Neuronal stem cell (in vitro differentiated cells): ENCODE results near the gene SLC9A1.

Experiments
- DNase-seq: peaks from one replicate; pipeline ENCODE4 v3.0.0-alpha.2; 2013; ENCODE audit warnings: low spot score
- H2AFZ ChIP-seq: one replicate; pipeline ENCODE4 v1.6.1; 2013; ENCODE audit warnings: mild to moderate bottlenecking, low read length, inconsistent platforms
- H2AK5ac ChIP-seq: 2 replicates; pipeline ENCODE4 v1.6.1; 2013; ENCODE audit warnings: low read depth, mild to moderate bottlenecking, inconsistent platforms, low read length, moderate library complexity, mixed read lengths
- H2BK120ac ChIP-seq: 2 replicates; pipeline ENCODE4 v1.6.1; 2013; ENCODE audit warnings: low read depth, mild to moderate bottlenecking, inconsistent platforms, low read length, moderate library complexity, mixed read lengths
- H2BK12ac ChIP-seq: one replicate; pipeline ENCODE4 v1.6.1; 2013; ENCODE audit warnings: low read length, inconsistent platforms
- H2BK15ac ChIP-seq: 2 replicates; pipeline ENCODE4 v1.6.1; 2013; ENCODE audit warnings: mild to moderate bottlenecking, low read length, inconsistent platforms, mixed read lengths
- H2BK5ac ChIP-seq: one replicate; pipeline ENCODE4 v1.6.1; 2013; ENCODE audit warnings: inconsistent platforms, mild to moderate bottlenecking, low read length, moderate library complexity
- H3K14ac ChIP-seq: one replicate; pipeline ENCODE4 v1.6.1; 2013; ENCODE audit warnings: low read length, inconsistent platforms
- H3K18ac ChIP-seq: 2 replicates; pipeline ENCODE4 v1.6.1; 2013; ENCODE audit warnings: low read length, inconsistent platforms
- H3K23ac ChIP-seq: 2 replicates; pipeline ENCODE4 v1.6.1; 2013; ENCODE audit warnings: low read depth, mild to moderate bottlenecking, mixed read lengths, low read length, inconsistent platforms; ENCODE audit not compliant: poor library complexity
- H3K27ac ChIP-seq: replicated peaks from 3 replicates; pipeline ENCODE4 v1.5.1; 2013; ENCODE audit warnings: low read length, inconsistent platforms
- H3K27me3 ChIP-seq, 3 experiments: 2 replicates each; pipeline ENCODE4 v1.6.1; 2013; ENCODE audit warnings: low read length in 3 of 3, mild to moderate bottlenecking in 2 of 3, inconsistent platforms in 1 of 3, low read depth in 1 of 3, mixed read lengths in 1 of 3, moderate library complexity in 1 of 3; ENCODE audit not compliant: control insufficient read depth in 3 of 3, insufficient read depth in 3 of 3
- H3K36me3 ChIP-seq, 2 donors: replicated peaks in 1 of 2; 2 replicates each; pipeline ENCODE4 v1.6.1; 2013; ENCODE audit warnings: low read length in 2 of 2; ENCODE audit not compliant: control insufficient read depth in 2 of 2, insufficient read depth in 2 of 2
- H3K4ac ChIP-seq: 2 replicates; pipeline ENCODE4 v1.6.1; 2013; ENCODE audit warnings: inconsistent platforms, mild to moderate bottlenecking, low read length, moderate library complexity
- H3K4me1 ChIP-seq, 2 donors: 1 replicate in 1 of 2; 2 replicates in 1 of 2; pipeline ENCODE4 v1.6.1; 2013; ENCODE audit warnings: low read length in 2 of 2, low read depth in 1 of 2; ENCODE audit not compliant: control insufficient read depth in 2 of 2, insufficient read depth in 1 of 2
- H3K4me2 ChIP-seq: one replicate; pipeline ENCODE4 v1.6.1; 2013; ENCODE audit warnings: mild to moderate bottlenecking, low read length, inconsistent platforms; ENCODE audit not compliant: insufficient read depth, poor library complexity, severe bottlenecking
- H3K4me3 ChIP-seq, 2 donors: 2 replicates each; pipeline ENCODE4 v1.5.1; 2013; ENCODE audit warnings: low read length in 2 of 2, mild to moderate bottlenecking in 2 of 2, inconsistent platforms in 1 of 2, moderate library complexity in 1 of 2
- H3K79me1 ChIP-seq: one replicate; pipeline ENCODE4 v1.6.1; 2013; ENCODE audit warnings: low read depth, mild to moderate bottlenecking, inconsistent platforms, low read length, moderate library complexity
- H3K9ac ChIP-seq: one replicate; pipeline ENCODE4 v1.6.1; 2013; ENCODE audit warnings: mild to moderate bottlenecking, low read depth, low read length, inconsistent platforms; ENCODE audit not compliant: poor library complexity
- H3K9me3 ChIP-seq, 2 donors: replicated peaks in 1 of 2; 2 replicates each; pipeline versions ENCODE3 to v1.6.1; 2013; ENCODE audit warnings: low read length in 2 of 2, mild to moderate bottlenecking in 2 of 2, inconsistent platforms in 1 of 2, low read depth in 1 of 2, mixed read lengths in 1 of 2, moderate library complexity in 1 of 2; ENCODE audit not compliant: control insufficient read depth in 2 of 2, insufficient read depth in 1 of 2
- H4K8ac ChIP-seq: one replicate; pipeline ENCODE4 v1.6.1; 2013; ENCODE audit warnings: low read depth, mild to moderate bottlenecking, inconsistent platforms, low read length, moderate library complexity
- H4K91ac ChIP-seq: one replicate; pipeline ENCODE4 v1.6.1; 2013; ENCODE audit warnings: low read length, low read depth, mild to moderate bottlenecking, inconsistent platforms; ENCODE audit not compliant: poor library complexity
- WGBS, 2 donors: extraction: QIAGEN DNeasy Blood & Tissue Kit; methylation state at CpG; one replicate each; pipeline ENCODE4 v1.1.7; 2013; ENCODE audit warnings: missing lambda C conversion rate in 2 of 2, mixed read lengths in 1 of 2; ENCODE audit not compliant: insufficient read length in 2 of 2, insufficient replicate concordance in 1 of 2; ENCODE audit errors: extremely low coverage in 2 of 2; 5-methylcytosine and 5-hydroxymethylcytosine counted together

SLC9A1 gene

GRCh38 chr1:27090911-27091310 is 64.0 kb downstream of the SLC9A1 start:
- WGBS, 2 donors = no CpG with 5 or more reads among the region's 5 CpGs
- Histone ChIP-seq H2BK12ac (no peak overlapping the region), H3K23ac (no peak overlapping the region), H2BK120ac (no peak overlapping the region), H3K4me1 (peaks cover 0 to 3% of the 10 kb centered on the region in 2 donors), H3K4me2 (no peak overlapping the region), H3K27ac (no peak overlapping the region), H3K79me1 (no peaks in the 10 kb centered on the region), H3K4me3 (no peak overlapping the region), H2AFZ (no peak overlapping the region), H3K4ac (no peak overlapping the region), H3K14ac (no peak overlapping the region), H3K9ac (no peak overlapping the region), H2BK15ac (no peak overlapping the region), H4K8ac (peak overlapping the region; percentile 88), H3K18ac (no peak overlapping the region), H3K9me3 (peaks cover 0 to 5% of the 10 kb centered on the region in 2 donors), H3K27me3 (peaks cover under 1 to 7% (median 2%) of the 10 kb centered on the region in 3 experiments), H4K91ac (no peak overlapping the region), H2AK5ac (no peak overlapping the region), H2BK5ac (no peak overlapping the region), H3K36me3 (no peaks in the 10 kb centered on the region)
- no peak for DNase-seq

DNA sequence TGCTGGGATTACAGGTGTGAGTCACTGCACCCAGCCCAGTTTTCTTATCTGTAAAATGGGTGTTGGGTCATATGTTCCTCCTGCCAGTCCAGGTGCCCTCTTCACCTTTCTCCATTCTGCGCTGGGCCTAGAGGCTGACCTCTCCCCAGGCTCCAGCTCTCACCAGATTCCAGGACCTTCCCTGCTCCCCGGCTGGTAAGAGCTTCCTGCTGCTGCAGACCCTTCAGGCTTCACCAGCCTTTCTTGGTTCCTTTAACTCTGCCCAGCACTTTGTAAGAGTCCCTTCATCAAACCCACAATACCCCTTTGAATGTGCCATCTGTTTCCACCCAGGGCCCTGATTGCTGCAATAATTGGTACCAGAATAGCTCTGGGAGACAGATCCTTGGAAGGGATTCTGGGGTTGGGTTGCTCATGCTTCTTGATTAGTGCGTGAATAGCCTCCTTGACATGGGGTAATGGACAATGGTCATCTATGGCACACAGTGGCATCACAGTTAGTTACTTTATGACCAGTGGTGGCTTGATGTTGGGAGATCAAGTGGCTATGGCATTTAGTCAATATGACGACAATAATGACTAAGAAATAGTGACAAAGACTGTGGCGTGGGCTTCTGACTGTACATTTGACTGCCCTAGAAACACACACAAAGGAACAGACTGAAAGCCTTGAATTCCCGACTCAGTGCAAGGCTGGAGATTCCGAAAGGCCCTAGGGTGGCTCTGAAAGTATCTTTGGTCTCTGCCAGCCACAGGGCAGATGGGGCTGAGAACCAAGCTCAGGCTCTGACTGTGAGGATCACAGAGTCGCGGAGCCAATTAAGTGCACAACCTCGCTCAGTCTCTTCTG is 67.3 kb downstream of the SLC9A1 start:
- Histone ChIP-seq H3K79me1 (no peaks in the 10 kb centered on the region), H3K4ac (no peak overlapping the region), H3K27me3 (peaks cover 2 to 7% (median 2%) of the 10 kb centered on the region in 3 experiments), H3K4me2 (no peak overlapping the region), H2BK15ac (no peak overlapping the region), H3K4me3 (no peak overlapping the region), H2BK12ac (no peak overlapping the region), H3K18ac (no peak overlapping the region), H3K23ac (no peak overlapping the region), H3K4me1 (peaks cover 0 to 3% of the 10 kb centered on the region in 2 donors), H2AK5ac (no peak overlapping the region), H2BK120ac (no peak overlapping the region), H4K91ac (no peak overlapping the region), H2BK5ac (no peak overlapping the region), H3K9me3 (peaks cover 0 to 5% of the 10 kb centered on the region in 2 donors), H3K9ac (no peak overlapping the region), H3K27ac (no peak overlapping the region), H2AFZ (no peak overlapping the region), H4K8ac (no peak overlapping the region), H3K14ac (no peak overlapping the region), H3K36me3 (no peaks in the 10 kb centered on the region)
- DNase-seq = no peak
- no CpG with 5 or more reads among the region's 10 CpGs for WGBS, 2 donors

- H2BK120ac ChIP-seq = no peak overlapping the region
- peak overlapping the region; percentile 72 for H3K9ac ChIP-seq
- H3K27me3 ChIP-seq = peaks cover 2 to 7% (median 2%) of the 10 kb centered on the region in 3 experiments
- H2BK12ac ChIP-seq = peak overlapping the region; percentile 4
- peak overlapping the region; percentile 77 for H3K23ac ChIP-seq
- no peak overlapping the region for H3K27ac ChIP-seq
- no peak overlapping the region for H3K18ac ChIP-seq
- no peak overlapping the region for H2BK5ac ChIP-seq
- H4K91ac ChIP-seq = peak overlapping the region; percentile 90
- 100% methylated on average over 2 of the region's 3 CpGs; no CpG with 5 or more reads in 1 of the 2 donors for WGBS, 2 donors
- no peak overlapping the region for H2AK5ac ChIP-seq
- peak overlapping the region; percentile 90 for H4K8ac ChIP-seq
- H3K4me2 ChIP-seq = no peak overlapping the region
- peaks cover 0 to 3% of the 10 kb centered on the region in 2 donors for H3K4me1 ChIP-seq
- no peak for DNase-seq
- H3K79me1 ChIP-seq = no peaks in the 10 kb centered on the region
- peak overlapping the region; percentile 5 for H3K14ac ChIP-seq
- peaks cover 0 to 5% of the 10 kb centered on the region in 2 donors for H3K9me3 ChIP-seq
- H3K4ac ChIP-seq = peak overlapping the region; percentile 79
- H3K36me3 ChIP-seq = no peaks in the 10 kb centered on the region
- no peak overlapping the region for H2AFZ ChIP-seq
- no peak overlapping the region for H2BK15ac ChIP-seq
- H3K4me3 ChIP-seq = peak overlapping the region in 1 of 2 donors; percentile 60
These were observed 68.3 kb downstream of the SLC9A1 start for GRCh38 chr1:27086628-27087027.

- no peak overlapping the region for H2BK15ac ChIP-seq
- H4K91ac ChIP-seq = no peak overlapping the region
- no peak overlapping the region for H2AFZ ChIP-seq
- H3K27me3 ChIP-seq = peaks cover 2 to 7% (median 2%) of the 10 kb centered on the region in 3 experiments
- no peak overlapping the region for H3K27ac ChIP-seq
- no peaks in the 10 kb centered on the region for H3K79me1 ChIP-seq
- peaks cover 0 to 5% of the 10 kb centered on the region in 2 donors for H3K9me3 ChIP-seq
- no peak overlapping the region for H2AK5ac ChIP-seq
- H4K8ac ChIP-seq = no peak overlapping the region
- no peak overlapping the region for H3K14ac ChIP-seq
- H3K23ac ChIP-seq = no peak overlapping the region
- WGBS, 2 donors = no CpG with 5 or more reads among the region's 3 CpGs
- H3K4me1 ChIP-seq = peaks cover 0 to 3% of the 10 kb centered on the region in 2 donors
- H2BK120ac ChIP-seq = no peak overlapping the region
- H3K4ac ChIP-seq = no peak overlapping the region
- H3K4me2 ChIP-seq = no peak overlapping the region
- no peak overlapping the region for H3K4me3 ChIP-seq
- H3K9ac ChIP-seq = no peak overlapping the region
- no peak overlapping the region for H2BK12ac ChIP-seq
- no peak overlapping the region for H2BK5ac ChIP-seq
- no peaks in the 10 kb centered on the region for H3K36me3 ChIP-seq
- H3K18ac ChIP-seq = no peak overlapping the region
- no peak for DNase-seq
These were observed 68.9 kb downstream of the SLC9A1 start for GRCh38 chr1:27086026-27086425.
